Measurements from ENCODE around the gene FAM81B.

Gene FAM81B

DNA sequence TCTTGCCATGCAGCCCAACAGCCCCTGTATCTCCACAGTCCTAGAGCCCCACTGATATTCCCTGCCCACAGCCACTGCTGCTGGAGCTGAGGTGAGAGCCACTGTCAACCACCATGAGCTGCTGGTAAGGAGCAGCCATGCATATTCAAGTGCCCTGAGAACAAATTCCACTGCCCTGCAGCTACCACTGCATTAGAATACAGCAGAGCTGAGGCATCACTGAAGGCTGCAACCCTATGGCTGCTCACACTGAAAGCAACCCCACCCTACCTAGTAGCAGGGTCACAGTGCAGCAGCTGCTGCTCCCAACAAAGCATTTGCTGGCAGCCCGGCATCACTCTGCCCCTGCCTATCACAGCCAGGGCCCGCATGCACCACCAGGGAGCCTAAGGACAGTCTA is 95.0 kb downstream of the FAM81B start:
- no peak for DNase-seq

DNA sequence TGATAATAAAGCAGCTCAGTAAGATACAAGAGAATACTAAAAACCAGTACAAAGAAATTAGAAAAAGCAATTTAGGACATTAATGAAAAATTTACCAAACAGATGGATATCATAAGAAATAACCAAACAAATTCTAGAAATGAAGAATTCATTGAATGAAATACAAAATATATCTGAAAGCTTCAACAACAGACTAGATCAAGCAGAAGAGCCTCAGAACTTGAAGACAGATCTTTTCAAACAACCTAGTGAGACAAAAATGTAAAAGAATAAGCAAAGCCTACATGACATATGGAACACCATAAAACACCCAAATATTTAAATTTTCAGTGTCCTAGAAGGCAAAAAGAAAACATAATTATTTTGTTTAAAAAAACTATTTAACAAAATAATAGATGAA is 96.7 kb downstream of the FAM81B start:
- DNase-seq = no peak
